Keratinocyte (primary cell): ENCODE results near the gene ELOVL7. TPM values are rescaled to one million over a fixed set of nuclear protein-coding genes. Genes with fewer than 3 reads are reported as not detected.

Source experiments
- DNase-seq: peaks from one replicate; pipeline ENCODE4 v3.0.0-alpha.2; 2011; ENCODE audit warnings: low read depth, missing footprints, low spot score
- FAIRE-seq: peaks from 2 replicates; lab custom pipeline; 2011; peaks lifted over from hg19 to GRCh38; lab: Jason Lieb, UNC
- H2AFZ ChIP-seq: 2 replicates; pipeline ENCODE4 v1.6.0; 2012; ENCODE audit warnings: low read length, control low read depth, inconsistent platforms; ENCODE audit not compliant: control insufficient read depth
- H3K27ac ChIP-seq: 2 replicates; pipeline ENCODE4 v1.5.1; 2011; ENCODE audit warnings: low read length; ENCODE audit not compliant: control insufficient read depth, insufficient read depth
- H3K27me3 ChIP-seq: 3 replicates; pipeline ENCODE4 v1.6.0; 2011; ENCODE audit warnings: low read length; ENCODE audit not compliant: control insufficient read depth, insufficient read depth; ENCODE audit errors: extremely low read depth
- H3K36me3 ChIP-seq, 2 experiments: 2 replicates in 1 of 2; 3 replicates in 1 of 2; pipeline ENCODE4 v1.5.1; 2011; ENCODE audit warnings: low read length in 2 of 2, mild to moderate bottlenecking in 1 of 2; ENCODE audit not compliant: control insufficient read depth in 2 of 2, insufficient read depth in 2 of 2; ENCODE audit errors: extremely low read depth in 1 of 2
- H3K4me1 ChIP-seq: 3 replicates; pipeline ENCODE4 v1.5.1; 2011; ENCODE audit warnings: low read length; ENCODE audit not compliant: control insufficient read depth, insufficient read depth; ENCODE audit errors: extremely low read depth
- H3K4me2 ChIP-seq: 3 replicates; pipeline ENCODE4 v1.6.0; 2011; ENCODE audit warnings: low read depth, low read length; ENCODE audit not compliant: control insufficient read depth, insufficient read depth; ENCODE audit errors: extremely low read depth
- H3K4me3 ChIP-seq, 3 experiments: fragments of 200-600 bp in 1 of 3; sonication (generic) in 1 of 3; 2 replicates in 2 of 3; 3 replicates in 1 of 3; pipeline ENCODE4 v1.5.1; 2011 to 2016; ENCODE audit warnings: low read length in 3 of 3, mild to moderate bottlenecking in 3 of 3, control low read depth in 2 of 3, inconsistent platforms in 1 of 3, low read depth in 1 of 3, mixed read lengths in 1 of 3, mixed run types in 1 of 3, moderate library complexity in 1 of 3; ENCODE audit not compliant: control insufficient read depth in 2 of 3, insufficient read depth in 2 of 3; ENCODE audit errors: extremely low read depth in 1 of 3
- H3K79me2 ChIP-seq: 2 replicates; pipeline ENCODE4 v1.6.0; 2012; ENCODE audit warnings: low read length; ENCODE audit not compliant: control insufficient read depth, insufficient read depth
- H3K9ac ChIP-seq: 3 replicates; pipeline ENCODE4 v1.6.0; 2011; ENCODE audit warnings: low read length; ENCODE audit not compliant: control insufficient read depth, insufficient read depth; ENCODE audit errors: extremely low read depth
- H3K9me1 ChIP-seq: 3 replicates; pipeline ENCODE4 v1.6.0; 2011; ENCODE audit warnings: low read length; ENCODE audit not compliant: control insufficient read depth, insufficient read depth; ENCODE audit errors: extremely low read depth
- H3K9me3 ChIP-seq: 2 replicates; pipeline ENCODE4 v1.5.1; 2012; ENCODE audit warnings: low read depth, low read length; ENCODE audit not compliant: control insufficient read depth
- H4K20me1 ChIP-seq: 3 replicates; pipeline ENCODE4 v1.6.0; 2011; ENCODE audit warnings: low read length; ENCODE audit not compliant: control insufficient read depth, insufficient read depth; ENCODE audit errors: extremely low read depth
- CTCF ChIP-seq, 3 experiments: IDR thresholded peaks in 1 of 3; conservative IDR thresholded peaks in 1 of 3; optimal IDR thresholded peaks in 1 of 3; 2 replicates in 2 of 3; 3 replicates in 1 of 3; pipeline versions ENCODE3 to v1.5.1; 2011; ENCODE audit warnings: low read length in 3 of 3, mild to moderate bottlenecking in 3 of 3, moderate library complexity in 2 of 3, control low read depth in 1 of 3, inconsistent platforms in 1 of 3; ENCODE audit not compliant: insufficient read depth in 2 of 3; ENCODE audit errors: extremely low read depth in 1 of 3
- EZH2 ChIP-seq: IDR thresholded peaks from one replicate; pipeline ENCODE4 v1.6.1; 2012; ENCODE audit warnings: inconsistent platforms, mild to moderate bottlenecking, low read length, moderate library complexity
- dilution Hi-C: fragments of 300-500 bp; cut with MboI; formaldehyde crosslinking; loops from one replicate; pipeline ENCODE4 v1.7.0; 2020; ENCODE audit warnings: low sequenced_read_pairs; ENCODE audit not compliant: extremely low pct_ligation_motif_present
- polyA plus RNA-seq, 5 experiments: library from polyadenylated mRNA; depleted of rRNA in 3 of 5; stranded (reverse) in 3 of 5; stranded (forward) in 1 of 5; unstranded in 1 of 5; fragments of >200 nt; gene quantifications; 1 replicate in 1 of 5; 2 replicates in 3 of 5; 3 replicates in 1 of 5; pipeline versions ENCODE4 v1.2.1 to v1.2.3, GENCODE V29; 2011 to 2012; ENCODE audit warnings: missing spikeins in 2 of 5, low read depth in 1 of 5, low replicate concordance in 1 of 5

ELOVL7 gene
- polyA plus RNA-seq, 1 donor (not counting 4 experiments of a cell fraction or from before 2014, with no cell fraction given) = 12.0 TPM

GRCh38 chr5:60856066-60856465, 12.0 kb upstream of the ELOVL7 start:
- DNase-seq (no peak), FAIRE-seq (no peak)
- H4K20me1 ChIP-seq = no peaks in the 10 kb centered on the region
- H3K9me3 ChIP-seq = no peaks in the 10 kb centered on the region
- H3K36me3 ChIP-seq = no peaks in the 10 kb centered on the region
- H3K4me1 ChIP-seq = no peaks in the 10 kb centered on the region
- dilution Hi-C loops = no loop called here
- H3K4me2 ChIP-seq = no peak overlapping the region
- no peak overlapping the region for H3K27ac ChIP-seq
- TF ChIP-seq CTCF (optimal IDR thresholded peaks at IDR 0.05 in 1 of 3, IDR thresholded peaks at IDR 0.05 in 1 of 3, conservative IDR thresholded peaks at IDR 0.05 in 1 of 3; ENCODE audit: extremely low read depth in 1 of 3, insufficient read depth in 2 of 3, low read length in 3 of 3) (no peak), EZH2 (no peak)
- no peak overlapping the region for H3K4me3 ChIP-seq
- no peaks in the 10 kb centered on the region for H3K79me2 ChIP-seq
- H3K27me3 ChIP-seq = no peaks in the 10 kb centered on the region
- H2AFZ ChIP-seq = no peak overlapping the region
- H3K9ac ChIP-seq = no peak overlapping the region
- no peaks in the 10 kb centered on the region for H3K9me1 ChIP-seq

- no peaks in the 10 kb centered on the region for H3K79me2 ChIP-seq
- H3K9ac ChIP-seq = no peak overlapping the region
- H4K20me1 ChIP-seq = no peaks in the 10 kb centered on the region
- H3K27ac ChIP-seq = no peak overlapping the region
- dilution Hi-C loops = no loop called here
- no peak overlapping the region for H3K4me3 ChIP-seq
- H3K27me3 ChIP-seq = no peaks in the 10 kb centered on the region
- H3K36me3 ChIP-seq = no peaks in the 10 kb centered on the region
- no peak for TF ChIP-seq EZH2
- TF ChIP-seq CTCF (optimal IDR thresholded peaks at IDR 0.05 in 1 of 3, IDR thresholded peaks at IDR 0.05 in 1 of 3, conservative IDR thresholded peaks at IDR 0.05 in 1 of 3; ENCODE audit: extremely low read depth in 1 of 3, insufficient read depth in 2 of 3, low read length in 3 of 3) = no peak
- DNase-seq (no peak), FAIRE-seq (no peak)
- H3K9me1 ChIP-seq = no peaks in the 10 kb centered on the region
- no peaks in the 10 kb centered on the region for H3K4me1 ChIP-seq
- H3K9me3 ChIP-seq = no peaks in the 10 kb centered on the region
- H3K4me2 ChIP-seq = no peak overlapping the region
- H2AFZ ChIP-seq = no peak overlapping the region
These were observed 8.9 kb upstream of the ELOVL7 start for GRCh38 chr5:60852940-60853339.
